ENCODE data around the gene PIK3R1.

DNA sequence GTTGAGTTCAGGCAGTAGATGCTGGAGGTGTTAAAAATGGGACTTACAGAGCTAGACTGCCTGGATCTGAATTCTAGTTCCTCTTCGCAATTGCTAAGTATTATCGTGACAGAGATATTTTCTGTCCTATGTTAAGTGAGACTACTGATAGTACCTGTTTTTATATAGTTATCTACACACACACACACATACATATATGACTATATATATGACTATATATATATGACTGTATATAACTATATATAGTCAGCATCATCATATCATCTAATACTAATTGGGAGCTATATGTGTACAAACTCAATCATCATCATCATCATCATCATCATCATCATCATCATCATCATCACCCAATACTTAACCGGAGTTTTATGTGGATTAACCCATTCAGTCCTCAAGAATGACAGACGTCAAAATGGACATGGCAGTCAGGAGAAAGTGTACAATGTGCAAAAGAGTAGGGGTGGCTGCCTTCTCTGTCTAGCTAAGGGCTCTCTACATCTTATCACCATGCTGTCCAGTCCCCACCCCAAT, 7.3 kb downstream of the PIK3R1 start:
- no peak for TF ChIP-seq POLR2A (IDR thresholded peaks at IDR 0.05)
- TF ChIP-seq, protein P1, sequence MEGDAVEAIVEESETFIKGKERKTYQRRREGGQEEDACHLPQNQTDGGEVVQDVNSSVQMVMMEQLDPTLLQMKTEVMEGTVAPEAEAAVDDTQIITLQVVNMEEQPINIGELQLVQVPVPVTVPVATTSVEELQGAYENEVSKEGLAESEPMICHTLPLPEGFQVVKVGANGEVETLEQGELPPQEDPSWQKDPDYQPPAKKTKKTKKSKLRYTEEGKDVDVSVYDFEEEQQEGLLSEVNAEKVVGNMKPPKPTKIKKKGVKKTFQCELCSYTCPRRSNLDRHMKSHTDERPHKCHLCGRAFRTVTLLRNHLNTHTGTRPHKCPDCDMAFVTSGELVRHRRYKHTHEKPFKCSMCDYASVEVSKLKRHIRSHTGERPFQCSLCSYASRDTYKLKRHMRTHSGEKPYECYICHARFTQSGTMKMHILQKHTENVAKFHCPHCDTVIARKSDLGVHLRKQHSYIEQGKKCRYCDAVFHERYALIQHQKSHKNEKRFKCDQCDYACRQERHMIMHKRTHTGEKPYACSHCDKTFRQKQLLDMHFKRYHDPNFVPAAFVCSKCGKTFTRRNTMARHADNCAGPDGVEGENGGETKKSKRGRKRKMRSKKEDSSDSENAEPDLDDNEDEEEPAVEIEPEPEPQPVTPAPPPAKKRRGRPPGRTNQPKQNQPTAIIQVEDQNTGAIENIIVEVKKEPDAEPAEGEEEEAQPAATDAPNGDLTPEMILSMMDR (IDR thresholded peaks at IDR 0.05), result no peak
